ENCODE measurements around the gene PLEKHG5.

GRCh38 chr1:6473156-6473555 is 18.3 kb downstream of the PLEKHG5 start:
- no peak for TF ChIP-seq TCF12 (IDR thresholded peaks at IDR 0.05; ENCODE audit: low read depth)
- TF ChIP-seq ZBTB7A (IDR thresholded peaks at IDR 0.05; ENCODE audit: low read depth): no peak
- no peak for TF ChIP-seq REST (IDR thresholded peaks at IDR 0.05; ENCODE audit: low read depth)
- TF ChIP-seq RAD21 (IDR thresholded peaks at IDR 0.05; ENCODE audit: low read depth): no peak
- TF ChIP-seq CEBPB (IDR thresholded peaks at IDR 0.05): no peak
- no peak for TF ChIP-seq MAX (IDR thresholded peaks at IDR 0.05)
- no peak for TF ChIP-seq EGR1 (IDR thresholded peaks at IDR 0.05)
- TF ChIP-seq YY1 (IDR thresholded peaks at IDR 0.05; ENCODE audit: low read depth): no peak
- TF ChIP-seq EP300 (IDR thresholded peaks at IDR 0.05; ENCODE audit: borderline replicate concordance): no peak
- TF ChIP-seq CREB1 (IDR thresholded peaks at IDR 0.05; ENCODE audit: low read depth): no peak
